Sigmoid colon (tissue), 4 donors: ENCODE data around the gene RWDD3.

Experiments used
- CTCF ChIP-seq, 4 experiments: fragments of 450-650 bp in 3 of 4; fragments of 200-600 bp in 1 of 4; IDR thresholded peaks; one replicate each; pipeline ENCODE4 v1.5.1; 2016 to 2019; ENCODE audit warnings: antibody characterized with exemption in 4 of 4, mild to moderate bottlenecking in 3 of 4, moderate library complexity in 2 of 4
- EP300 ChIP-seq, 4 donors: sonication (generic); formaldehyde crosslinking; IDR thresholded peaks; one replicate each; pipeline ENCODE4 v1.6.1; 2017; ENCODE audit warnings: antibody characterized with exemption in 4 of 4

GRCh38 chr1:95262913-95263312 is 28.9 kb downstream of the RWDD3 start:
- TF ChIP-seq CTCF (IDR thresholded peaks at IDR 0.05) (no peak), EP300 (IDR thresholded peaks at IDR 0.05) (no peak)
